Mucosa of stomach (tissue), 1 donor: ENCODE data around the gene XG.
"Not testable (repeated sequence)": the region's sequence is repeated elsewhere in the genome, so short reads cannot be mapped to it uniquely, and the experiment has no call there.

ENCODE experiments used
- H3K27me3 ChIP-seq: one replicate; pipeline ENCODE4 v1.7.0; 2013; ENCODE audit warnings: mild to moderate bottlenecking, low read length; ENCODE audit not compliant: control insufficient read depth, insufficient read depth
- H3K36me3 ChIP-seq: one replicate; pipeline ENCODE4 v1.7.0; 2013; ENCODE audit warnings: low read length; ENCODE audit not compliant: control insufficient read depth, insufficient read depth
- H3K4me1 ChIP-seq: one replicate; pipeline ENCODE4 v1.7.0; 2013; ENCODE audit warnings: mild to moderate bottlenecking, low read length; ENCODE audit not compliant: control insufficient read depth, insufficient read depth
- H3K4me3 ChIP-seq: one replicate; pipeline ENCODE4 v1.7.0; 2013; ENCODE audit warnings: low read length
- H3K9ac ChIP-seq: one replicate; pipeline ENCODE4 v1.7.0; 2013; ENCODE audit warnings: mild to moderate bottlenecking, low read length, moderate library complexity
- H3K9me3 ChIP-seq: one replicate; pipeline ENCODE4 v1.7.0; 2013; ENCODE audit warnings: mild to moderate bottlenecking, low read length, moderate library complexity; ENCODE audit not compliant: control insufficient read depth
- donor health status: Pancreatic carcinoma.

The XG gene

DNA sequence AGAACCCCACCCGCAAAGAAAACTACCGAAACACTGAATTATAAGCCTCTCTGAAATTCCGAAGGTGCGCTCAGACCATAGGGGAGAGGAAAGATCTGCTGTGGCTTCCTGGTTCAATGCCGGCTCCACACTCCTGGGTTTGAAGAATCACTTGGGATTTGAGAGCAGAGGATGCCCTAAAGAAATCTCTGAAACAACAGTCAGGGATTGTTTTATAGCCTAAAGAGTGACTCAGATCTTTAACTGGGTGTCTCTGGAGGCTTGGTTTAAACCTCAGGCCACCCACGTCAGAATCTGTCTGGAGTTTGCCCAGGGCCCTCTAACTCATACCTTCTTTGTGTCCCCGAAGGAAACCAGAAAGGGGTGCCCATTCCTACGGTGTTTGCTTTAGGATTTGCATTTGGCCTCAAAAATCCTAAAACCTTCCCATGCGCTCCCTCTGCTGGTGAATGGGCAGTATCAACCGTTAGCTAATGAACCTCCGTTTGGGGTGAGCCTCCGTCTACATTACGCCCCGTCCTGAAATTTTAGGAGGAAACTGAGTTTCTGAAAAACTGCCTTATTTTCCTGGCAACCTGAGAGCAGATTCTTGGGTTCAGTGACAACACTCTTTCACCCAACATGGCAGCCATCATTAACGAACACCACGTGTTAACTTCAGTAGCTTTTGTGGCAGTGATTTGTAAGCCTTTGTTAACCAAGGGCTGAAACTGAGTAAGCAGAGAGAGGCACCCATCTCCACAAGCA is 60.5 kb downstream of the XG start:
- H3K4me3 ChIP-seq, H3K4me1 ChIP-seq, H3K9ac ChIP-seq, H3K27me3 ChIP-seq, H3K9me3 ChIP-seq, H3K36me3 ChIP-seq: not testable (repeated sequence)

DNA sequence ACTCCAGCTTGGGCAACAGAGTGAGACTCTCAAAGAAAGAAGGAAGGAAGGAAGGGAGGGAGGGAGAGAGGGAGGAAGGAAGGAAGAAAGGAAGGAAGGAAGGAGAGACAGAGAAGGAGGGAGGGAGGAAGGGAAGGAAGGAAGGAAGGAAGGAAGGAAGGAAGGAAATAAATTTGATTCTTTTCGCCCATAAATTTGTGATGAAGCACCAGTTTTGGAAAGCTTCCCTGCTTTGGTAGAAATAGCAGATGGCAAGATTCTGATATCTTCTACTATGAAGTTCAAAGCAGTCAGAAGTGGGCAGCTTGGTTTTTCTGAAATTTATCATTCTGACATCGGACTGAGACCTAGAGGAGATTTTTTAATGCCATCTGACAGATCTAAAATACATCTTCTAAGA is 65.2 kb downstream of the XG start:
- Histone ChIP-seq H3K27me3 (no peaks in the 10 kb centered on the region), H3K9me3 (no peaks in the 10 kb centered on the region), H3K9ac (no peak overlapping the region), H3K4me3 (no peak overlapping the region), H3K4me1 (no peaks in the 10 kb centered on the region), H3K36me3 (no peaks in the 10 kb centered on the region)

DNA sequence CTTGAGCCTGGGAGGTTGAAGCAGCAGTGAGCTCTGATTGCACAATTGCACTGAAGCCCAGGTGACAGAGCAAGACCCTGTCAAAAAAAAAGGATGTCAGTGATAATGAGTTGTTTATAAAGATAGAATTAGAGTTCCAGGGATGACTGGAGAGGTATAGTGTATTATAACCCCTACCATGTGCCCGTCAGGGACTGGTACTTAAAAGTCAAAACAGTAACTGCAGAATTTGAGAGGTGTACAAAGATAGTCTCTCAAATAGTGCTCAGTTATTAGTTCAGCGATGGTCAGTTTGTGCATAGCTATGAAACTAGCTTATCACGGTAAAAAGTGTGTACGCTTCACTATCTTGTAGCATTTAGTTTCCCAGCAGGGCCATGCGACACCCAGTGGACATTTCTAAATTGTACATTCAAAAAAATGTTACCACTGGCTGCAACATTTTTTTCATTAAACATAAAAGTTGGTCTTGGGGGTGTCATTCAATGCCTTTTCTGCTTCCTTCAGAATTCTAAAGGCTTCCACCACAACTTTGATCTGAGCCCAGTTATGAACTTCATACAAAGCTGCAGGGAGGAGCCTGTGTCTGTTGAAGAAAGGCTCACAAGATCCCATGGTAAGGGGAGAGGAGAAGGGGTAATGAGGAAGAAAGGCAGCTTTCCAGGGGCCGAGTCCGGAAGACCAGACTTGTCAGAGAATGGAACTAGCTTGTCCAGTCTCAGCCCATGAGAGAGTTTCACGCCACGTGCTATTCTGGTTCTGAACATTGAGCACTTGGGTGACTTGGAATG is 67.7 kb downstream of the XG start:
- no peaks in the 10 kb centered on the region for H3K4me1 ChIP-seq
- H3K4me3 ChIP-seq: no peak overlapping the region
- no peaks in the 10 kb centered on the region for H3K9me3 ChIP-seq
- H3K36me3 ChIP-seq: no peaks in the 10 kb centered on the region
- H3K27me3 ChIP-seq: no peaks in the 10 kb centered on the region
- no peak overlapping the region for H3K9ac ChIP-seq

DNA sequence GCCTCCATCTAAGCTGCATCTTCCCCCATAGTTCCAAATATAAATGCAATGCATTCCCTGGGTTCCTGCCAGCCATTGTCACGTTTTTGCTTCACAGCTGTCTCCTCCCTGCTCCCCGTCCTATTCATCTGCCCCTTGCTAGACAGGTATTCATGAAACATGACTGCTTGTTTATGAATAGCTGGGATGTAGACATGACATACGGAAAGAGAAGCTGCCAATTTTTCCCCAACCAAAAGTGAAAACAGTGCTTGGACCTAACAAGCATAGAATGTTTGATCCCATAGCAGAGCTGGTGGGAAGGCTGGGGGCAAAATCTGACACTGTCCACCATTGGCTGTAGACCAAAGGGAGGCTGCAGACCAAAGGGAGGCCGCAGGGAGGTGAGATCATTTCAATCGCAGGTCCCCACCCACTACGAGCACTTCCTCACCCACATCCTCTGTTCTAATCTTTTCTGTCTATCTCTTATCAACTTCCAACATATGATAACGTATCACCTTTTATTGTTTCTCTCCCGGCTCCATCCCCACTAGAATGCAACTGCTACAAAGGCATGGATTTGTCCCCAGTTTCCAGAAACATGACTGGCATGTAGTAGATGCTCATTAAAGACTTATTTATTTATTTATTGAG is 68.4 kb downstream of the XG start:
- Histone ChIP-seq H3K4me3 (no peak overlapping the region), H3K36me3 (no peaks in the 10 kb centered on the region), H3K27me3 (no peaks in the 10 kb centered on the region), H3K9me3 (no peaks in the 10 kb centered on the region), H3K9ac (no peak overlapping the region), H3K4me1 (no peaks in the 10 kb centered on the region)

DNA sequence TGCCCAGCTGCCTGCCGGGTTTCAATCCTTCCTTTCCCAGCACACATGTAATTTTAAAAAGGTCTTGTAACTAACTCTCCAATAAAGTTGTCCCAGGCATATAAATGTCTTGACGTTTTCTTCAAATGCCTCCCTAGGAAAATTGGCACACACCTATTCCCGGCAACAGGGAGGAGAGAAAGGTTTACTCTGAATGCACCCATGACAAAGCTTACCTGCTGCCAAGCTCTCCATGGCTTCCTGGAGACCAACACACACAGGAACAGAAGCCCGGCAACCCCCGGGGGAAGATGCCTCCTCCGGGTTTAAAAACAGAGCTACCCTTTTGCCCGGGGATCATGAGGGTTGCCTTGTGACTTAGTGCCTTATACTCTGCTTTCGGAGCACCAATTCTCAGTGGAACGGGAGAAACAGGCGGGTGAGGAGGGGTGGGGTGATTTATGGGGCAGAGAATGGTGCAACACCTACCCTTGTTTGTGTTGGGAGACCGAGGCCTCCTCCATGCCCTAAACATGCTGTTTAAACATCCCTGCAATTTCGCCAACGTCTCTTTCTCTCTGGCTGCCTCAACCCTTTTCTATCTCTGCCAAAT is 72.1 kb downstream of the XG start:
- no peaks in the 10 kb centered on the region for H3K36me3 ChIP-seq
- no peaks in the 10 kb centered on the region for H3K9me3 ChIP-seq
- H3K27me3 ChIP-seq: no peaks in the 10 kb centered on the region
- H3K9ac ChIP-seq: no peak overlapping the region
- no peak overlapping the region for H3K4me3 ChIP-seq
- no peaks in the 10 kb centered on the region for H3K4me1 ChIP-seq

DNA sequence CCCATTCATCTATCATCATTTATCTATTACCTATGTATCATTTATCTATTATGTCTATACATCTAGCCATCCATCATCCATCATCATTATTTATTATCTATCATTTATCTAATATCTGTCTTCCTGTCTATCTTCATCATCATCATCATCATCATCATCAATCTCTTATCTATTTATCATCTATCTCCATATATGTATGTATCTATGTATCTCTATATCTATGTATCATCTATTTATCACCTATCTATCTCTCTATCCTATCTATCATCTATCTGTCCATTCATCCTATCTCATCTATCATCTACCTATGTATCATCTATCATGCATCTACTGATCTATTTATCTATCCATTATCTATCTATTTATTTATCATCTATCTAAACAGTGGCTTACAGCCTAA is 73.0 kb downstream of the XG start:
- Histone ChIP-seq H3K4me1 (no peaks in the 10 kb centered on the region), H3K27me3 (no peaks in the 10 kb centered on the region), H3K9me3 (no peaks in the 10 kb centered on the region), H3K9ac (no peak overlapping the region), H3K36me3 (no peaks in the 10 kb centered on the region), H3K4me3 (no peak overlapping the region)

DNA sequence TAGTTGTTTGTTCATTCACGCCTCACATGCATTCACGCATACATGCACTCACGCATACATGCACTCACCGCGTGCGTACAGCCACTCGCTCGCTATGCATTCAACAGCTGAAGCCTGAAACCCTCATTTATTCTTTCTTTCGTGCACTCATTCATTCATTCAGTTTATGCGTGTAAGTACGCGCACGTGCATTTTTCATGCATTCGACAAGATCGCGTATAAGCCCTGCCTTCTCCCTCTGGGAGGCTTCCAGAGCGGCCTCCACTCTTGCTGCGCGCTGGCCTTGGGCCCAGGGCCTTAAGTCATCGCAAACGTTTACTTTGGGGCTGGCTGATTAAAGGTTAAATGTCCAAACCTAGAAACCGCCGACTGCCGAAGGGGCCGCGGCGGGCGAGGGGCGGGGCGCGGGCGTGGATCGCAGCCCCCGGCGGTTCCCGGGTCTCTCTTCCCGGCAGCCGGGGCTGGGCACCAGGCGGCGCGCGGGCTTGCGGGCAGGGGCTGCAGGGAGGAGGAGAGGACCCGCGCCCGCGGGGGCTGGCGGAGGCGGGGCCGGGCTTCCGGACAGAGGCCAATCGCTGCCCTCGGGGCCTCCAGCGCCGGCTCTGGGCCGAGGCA is 76.6 kb downstream of the XG start, which contains the start of gene GYG2:
GYG2 (plus strand) TSS at position 587 of the 615 bp plus-strand sequence. CDS start 1,259 bp downstream, outside the sequence.
- Histone ChIP-seq H3K9ac (no peak within 1 kb of the TSS), H3K4me3 (no peak within 1 kb of the TSS), H3K27me3 (no peaks in the 10 kb centered on the region), H3K4me1 (no peaks in the 10 kb centered on the region), H3K9me3 (no peaks in the 10 kb centered on the region), H3K36me3 (no peaks in the 10 kb centered on the region)

DNA sequence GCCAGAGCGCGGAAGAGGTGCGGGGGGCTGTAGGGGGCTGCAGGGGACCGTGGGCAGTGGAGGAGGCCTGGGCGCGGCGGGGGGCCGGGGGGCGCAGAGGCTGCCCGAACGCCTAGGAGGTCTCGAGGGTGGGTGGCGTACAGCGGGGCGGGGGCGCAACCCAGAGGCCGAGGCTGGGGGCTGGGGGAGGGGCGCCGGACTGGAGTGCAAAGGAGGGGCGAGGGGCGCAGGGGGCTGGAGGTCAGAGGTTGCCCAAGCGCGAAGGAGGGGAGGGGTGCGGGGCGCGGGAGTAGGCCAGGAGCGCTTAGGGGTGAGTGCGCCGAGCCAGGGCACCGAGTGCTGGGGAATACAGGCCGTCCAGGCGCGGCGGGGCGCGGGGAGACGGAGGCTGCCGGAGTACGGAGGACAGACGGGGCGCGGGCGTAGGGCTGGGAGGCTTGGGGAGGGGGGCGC is 77.1 kb downstream of the XG start:
- no peaks in the 10 kb centered on the region for H3K9me3 ChIP-seq
- H3K36me3 ChIP-seq: no peaks in the 10 kb centered on the region
- H3K27me3 ChIP-seq: no peaks in the 10 kb centered on the region
- H3K4me1 ChIP-seq: no peaks in the 10 kb centered on the region
- no peak overlapping the region for H3K4me3 ChIP-seq
- H3K9ac ChIP-seq: no peak overlapping the region

DNA sequence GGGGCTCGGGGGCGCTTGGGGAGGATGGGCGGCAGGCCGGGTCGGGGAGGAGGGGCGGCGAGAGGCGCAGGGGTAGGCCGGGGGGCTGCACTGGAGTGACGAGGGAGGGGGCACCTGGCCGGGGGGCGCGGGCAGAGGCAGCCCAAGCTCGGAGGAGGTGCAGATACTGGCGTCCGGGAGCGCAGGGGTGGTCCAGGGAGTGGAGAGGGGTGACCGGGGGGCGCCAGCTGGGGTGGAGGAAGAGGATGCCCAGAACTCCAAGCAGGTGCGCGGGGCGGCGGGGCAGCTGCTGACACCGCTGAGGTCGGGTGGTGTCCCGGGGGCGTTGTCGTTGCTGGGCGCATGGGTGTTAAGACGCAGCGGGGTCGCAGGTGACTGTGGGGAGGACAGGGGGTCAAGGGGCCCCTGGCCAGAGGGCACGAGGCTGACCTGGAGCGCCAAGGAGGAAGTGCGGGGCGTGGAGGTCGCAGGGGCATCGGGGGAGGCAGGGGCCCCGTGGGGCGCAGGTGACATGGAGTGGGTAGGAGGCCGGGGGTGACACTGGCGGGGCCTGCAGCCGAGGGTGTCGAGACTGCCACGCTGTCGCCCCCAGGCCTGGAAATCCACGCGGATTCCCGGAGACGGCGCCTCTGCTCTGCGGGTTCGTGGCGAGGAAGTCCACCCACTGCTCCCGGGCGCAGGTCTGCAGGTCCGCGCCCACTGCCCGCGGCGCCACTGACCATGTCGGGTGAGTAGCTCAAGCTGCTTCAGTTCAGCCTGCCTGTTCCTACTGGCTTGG is 77.8 kb downstream of the XG start:
- no peak overlapping the region for H3K9ac ChIP-seq
- no peak overlapping the region for H3K4me3 ChIP-seq

DNA sequence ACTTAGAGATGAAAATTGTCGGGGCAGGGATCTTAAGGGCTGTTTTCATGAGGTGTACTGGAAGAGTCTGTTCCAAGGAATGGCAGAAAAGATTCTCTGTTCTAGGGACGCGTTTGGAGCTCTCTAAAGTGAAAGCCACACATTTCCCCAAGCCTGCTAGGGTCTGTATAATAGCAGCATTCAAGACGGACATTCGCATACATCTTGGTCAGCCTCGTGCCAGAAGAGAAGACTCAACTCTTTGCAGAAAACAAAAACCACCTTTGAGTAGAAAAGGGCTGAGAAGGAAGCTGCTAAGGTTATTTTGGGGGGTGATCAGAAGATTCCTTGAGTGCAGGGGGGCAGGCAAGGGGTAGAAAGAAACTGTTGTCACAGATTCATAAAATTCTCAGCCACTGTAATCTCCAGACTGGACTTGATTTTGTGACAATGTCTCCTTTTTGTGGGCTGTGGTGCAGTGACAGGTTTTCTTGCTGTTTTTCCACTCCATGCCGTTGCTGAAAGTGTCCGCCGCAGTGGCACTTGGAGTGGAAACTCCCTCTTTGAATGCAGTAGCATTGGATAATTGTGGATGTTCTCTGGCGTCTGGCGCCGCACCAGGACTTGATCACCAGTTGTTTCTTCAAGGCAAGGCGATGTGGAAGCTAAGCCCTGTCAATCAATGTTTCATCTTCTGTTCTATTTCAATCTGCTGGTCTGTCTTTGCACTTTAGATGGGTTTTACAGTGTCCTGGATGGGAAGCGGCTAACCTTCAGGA is 79.8 kb downstream of the XG start:
- Histone ChIP-seq H3K36me3 (no peaks in the 10 kb centered on the region), H3K4me1 (no peaks in the 10 kb centered on the region), H3K27me3 (no peaks in the 10 kb centered on the region), H3K9me3 (no peaks in the 10 kb centered on the region), H3K4me3 (no peak overlapping the region), H3K9ac (no peak overlapping the region)

More for the DNA sequence above, 77.8 kb downstream of the XG start:
- no peaks in the 10 kb centered on the region for H3K36me3 ChIP-seq
- H3K4me1 ChIP-seq: no peaks in the 10 kb centered on the region
- no peaks in the 10 kb centered on the region for H3K27me3 ChIP-seq
- H3K9me3 ChIP-seq: no peaks in the 10 kb centered on the region
